ENCODE measurements around the gene SOX13. TPM values are rescaled to one million over a fixed set of nuclear protein-coding genes. Genes with fewer than 3 reads are reported as not detected.

Gene SOX13
- total and polyA plus RNA-seq, 9 donors = 12.0 to 43.0 (median 21.8) TPM

- Histone ChIP-seq H3K27ac (peak overlapping the region; percentile 66 to 83), H3K36me3 (no peaks in the 10 kb centered on the region), H3K4me1 (ENCODE audit: insufficient read depth) (peaks cover 10% of the 10 kb centered on the region), H3K4me3 (peak overlapping the region; percentile 62), H3K27me3 (no peaks in the 10 kb centered on the region), H3K9me3 (no peaks in the 10 kb centered on the region)
- WGBS, 3 donors = 26 to 33% (median 29%) methylated on average over 19 to 25 of the region's 25 CpGs
- peak in 2 of 5 donors; percentile 54 to 56 for DNase-seq
- TF ChIP-seq EP300 (IDR thresholded peaks at IDR 0.05) (no peak), CTCF (IDR thresholded peaks at IDR 0.05) (no peak), POLR2A (IDR thresholded peaks at IDR 0.05) (no peak)
- intact Hi-C loops (cut with DNase I) = no loop called here
These were observed 79.6 kb downstream of the SOX13 start for GRCh38 chr1:204152310-204153044.

- H3K36me3 ChIP-seq = no peaks in the 10 kb centered on the region
- no peak overlapping the region for H3K4me3 ChIP-seq
- H3K9me3 ChIP-seq = no peaks in the 10 kb centered on the region
- H3K27ac ChIP-seq = no peak overlapping the region
- intact Hi-C loops (cut with DNase I) = no loop called here
- no peak for TF ChIP-seq CTCF (IDR thresholded peaks at IDR 0.05)
- no peak for TF ChIP-seq EP300 (IDR thresholded peaks at IDR 0.05)
- no peak for TF ChIP-seq POLR2A (IDR thresholded peaks at IDR 0.05)
- peak in 1 of 5 donors; percentile 17 for DNase-seq
- 93 to 95% (median 94%) methylated on average over 5 of the region's 5 CpGs for WGBS, 3 donors
- H3K4me1 ChIP-seq (ENCODE audit: insufficient read depth) = peaks cover 10% of the 10 kb centered on the region
- no peaks in the 10 kb centered on the region for H3K27me3 ChIP-seq
These were observed 80.8 kb downstream of the SOX13 start for GRCh38 chr1:204153667-204154066.

- TF ChIP-seq POLR2A (IDR thresholded peaks at IDR 0.05) = no peak
- no peak for TF ChIP-seq CTCF (IDR thresholded peaks at IDR 0.05)
- no peak for TF ChIP-seq EP300 (IDR thresholded peaks at IDR 0.05)
- peak in 1 of 5 donors; percentile 12 for DNase-seq
- intact Hi-C loops (cut with DNase I) = no loop called here
- H3K4me3 ChIP-seq = no peak overlapping the region
- 91 to 92% (median 92%) methylated on average over 15 of the region's 15 CpGs for WGBS, 3 donors
- no peaks in the 10 kb centered on the region for H3K27me3 ChIP-seq
- no peak overlapping the region for H3K27ac ChIP-seq
- H3K36me3 ChIP-seq = no peaks in the 10 kb centered on the region
- no peaks in the 10 kb centered on the region for H3K9me3 ChIP-seq
- H3K4me1 ChIP-seq (ENCODE audit: insufficient read depth) = peaks cover 10% of the 10 kb centered on the region
These were observed 81.8 kb downstream of the SOX13 start for GRCh38 chr1:204154568-204155255.

GRCh38 chr1:204155881-204156280 is 83.0 kb downstream of the SOX13 start:
- peaks cover 6% of the 10 kb centered on the region for H3K4me1 ChIP-seq (ENCODE audit: insufficient read depth)
- TF ChIP-seq CTCF (IDR thresholded peaks at IDR 0.05) (no peak), POLR2A (IDR thresholded peaks at IDR 0.05) (no peak), EP300 (IDR thresholded peaks at IDR 0.05) (no peak)
- intact Hi-C loops (cut with DNase I) = no loop called here
- H3K4me3 ChIP-seq = no peak overlapping the region
- no peaks in the 10 kb centered on the region for H3K36me3 ChIP-seq
- 90 to 96% (median 90%) methylated on average over 10 of the region's 10 CpGs for WGBS, 3 donors
- H3K27ac ChIP-seq = no peak overlapping the region
- no peaks in the 10 kb centered on the region for H3K27me3 ChIP-seq
- no peaks in the 10 kb centered on the region for H3K9me3 ChIP-seq
- DNase-seq = peak in 1 of 5 donors; percentile 19
